Stimulated activated CD8-positive, alpha-beta memory T cell treated with anti-CD3 and anti-CD28 coated beads, Interleukin-2, amount 100 ng/mL, for 1 hour (primary cell): ENCODE results near the gene SCD.
"Not testable (repeated sequence)": the region's sequence is repeated elsewhere in the genome, so short reads cannot be mapped to it uniquely, and the experiment has no call there.

Experiments used
- DNase-seq, 2 donors: peaks; one replicate each; pipeline ENCODE4 v3.0.0-alpha.2; 2020; ENCODE audit warnings: low read depth in 2 of 2

SCD gene

DNA sequence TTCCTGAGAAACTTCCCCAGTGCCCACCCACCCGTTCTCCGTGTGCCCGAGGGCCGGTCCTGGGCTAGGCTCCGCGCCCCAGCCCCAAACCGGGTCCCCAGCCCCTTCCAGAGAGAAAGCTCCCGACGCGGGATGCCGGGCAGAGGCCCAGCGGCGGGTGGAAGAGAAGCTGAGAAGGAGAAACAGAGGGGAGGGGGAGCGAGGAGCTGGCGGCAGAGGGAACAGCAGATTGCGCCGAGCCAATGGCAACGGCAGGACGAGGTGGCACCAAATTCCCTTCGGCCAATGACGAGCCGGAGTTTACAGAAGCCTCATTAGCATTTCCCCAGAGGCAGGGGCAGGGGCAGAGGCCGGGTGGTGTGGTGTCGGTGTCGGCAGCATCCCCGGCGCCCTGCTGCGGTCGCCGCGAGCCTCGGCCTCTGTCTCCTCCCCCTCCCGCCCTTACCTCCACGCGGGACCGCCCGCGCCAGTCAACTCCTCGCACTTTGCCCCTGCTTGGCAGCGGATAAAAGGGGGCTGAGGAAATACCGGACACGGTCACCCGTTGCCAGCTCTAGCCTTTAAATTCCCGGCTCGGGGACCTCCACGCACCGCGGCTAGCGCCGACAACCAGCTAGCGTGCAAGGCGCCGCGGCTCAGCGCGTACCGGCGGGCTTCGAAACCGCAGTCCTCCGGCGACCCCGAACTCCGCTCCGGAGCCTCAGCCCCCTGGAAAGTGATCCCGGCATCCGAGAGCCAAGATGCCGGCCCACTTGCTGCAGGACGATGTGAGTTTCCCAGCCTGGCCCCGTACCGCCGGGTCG, at the start of gene SCD:
TSS of gene SCD (plus strand) at position 469 of the 803 bp plus-strand sequence. CDS start at position 741, 272 bp downstream.
- peak; percentile 49 to 56 for DNase-seq

DNA sequence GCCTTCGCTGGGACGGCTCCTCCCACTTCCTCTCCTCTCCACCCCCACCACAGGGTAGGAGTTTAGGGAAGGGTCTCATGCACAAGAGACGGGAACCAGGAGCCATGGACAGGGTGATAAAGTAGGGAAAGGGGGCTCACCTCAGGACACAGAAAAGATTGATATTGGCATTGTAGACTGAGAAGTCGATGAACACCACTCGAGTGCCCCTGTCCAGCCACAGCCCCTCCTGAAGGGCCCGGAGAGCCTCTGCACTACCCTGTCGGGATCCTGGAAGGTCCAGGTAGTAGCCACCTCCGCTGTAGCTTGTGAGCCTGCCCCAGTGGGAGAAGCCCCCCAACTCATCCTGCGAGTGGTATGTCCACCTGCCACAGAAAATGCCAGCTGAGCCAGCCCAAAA, 49.8 kb upstream of the SCD start:
- DNase-seq, result no peak

DNA sequence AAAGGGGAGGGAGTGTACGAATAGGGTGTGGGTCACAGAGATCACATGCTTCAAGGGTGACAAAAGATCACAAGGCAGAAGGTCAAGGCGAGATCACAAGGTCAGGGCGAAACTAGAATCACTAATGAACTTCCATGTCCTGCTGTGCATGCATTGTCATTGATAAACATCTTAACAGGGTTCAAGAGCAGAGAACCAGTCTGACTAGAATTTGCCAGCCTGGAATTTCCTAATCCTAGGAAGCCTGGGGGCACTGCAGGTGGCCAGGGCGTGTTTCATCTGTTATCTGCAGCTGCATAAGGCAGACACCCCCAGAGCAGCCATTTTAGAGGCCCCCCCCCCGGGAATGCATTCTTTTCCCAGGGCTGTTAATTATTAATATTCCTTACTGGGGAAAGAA, 45.9 kb upstream of the SCD start:
- DNase-seq, result not testable (repeated sequence)

DNA sequence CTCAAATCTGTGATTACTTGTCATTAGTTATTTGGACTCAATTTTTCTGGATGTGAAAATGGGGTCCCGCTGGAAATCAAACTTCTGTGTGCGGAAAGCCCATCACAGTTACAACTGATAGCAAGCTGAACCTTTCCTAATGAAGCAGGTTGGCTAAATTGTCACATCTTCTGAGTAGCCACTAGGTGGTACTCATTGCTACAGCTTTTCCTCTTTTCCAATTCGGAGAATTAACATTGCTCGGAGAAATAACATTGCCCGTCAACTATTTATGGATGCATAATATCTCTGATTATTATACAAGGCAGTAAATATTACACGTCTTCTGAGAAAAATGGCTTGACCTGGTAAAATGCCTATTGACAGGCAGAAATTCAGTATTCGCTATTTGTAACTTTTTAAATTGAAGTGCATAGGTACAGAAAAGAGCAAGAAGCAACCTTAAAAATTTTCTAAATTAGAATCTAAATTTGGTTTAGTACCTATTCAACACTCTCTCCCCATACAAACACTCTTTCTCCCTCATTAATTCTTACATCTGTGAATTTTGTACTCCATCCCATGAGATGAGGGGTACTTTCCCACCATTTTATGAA, 43.2 kb upstream of the SCD start:
- no peak for DNase-seq

DNA sequence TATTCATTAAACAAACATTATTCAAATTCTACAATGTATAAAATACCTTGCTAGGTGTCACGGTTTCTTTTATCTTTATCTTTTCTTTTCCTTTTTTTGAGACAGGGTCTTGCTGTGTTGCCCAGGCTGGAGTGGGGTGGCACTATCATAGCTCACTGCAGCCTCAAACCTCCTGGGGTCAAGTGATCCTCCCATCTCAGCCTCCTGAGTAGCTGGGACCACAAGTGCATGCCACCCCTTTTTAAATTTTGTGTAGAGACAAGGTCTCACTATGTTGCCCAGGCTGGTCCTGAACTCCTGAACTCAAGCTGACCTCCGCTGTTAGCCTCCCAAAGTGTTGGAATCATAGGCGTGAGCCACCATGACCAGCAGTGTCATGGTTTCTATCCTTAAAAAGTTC, 42.6 kb upstream of the SCD start:
- DNase-seq, result no peak

DNA sequence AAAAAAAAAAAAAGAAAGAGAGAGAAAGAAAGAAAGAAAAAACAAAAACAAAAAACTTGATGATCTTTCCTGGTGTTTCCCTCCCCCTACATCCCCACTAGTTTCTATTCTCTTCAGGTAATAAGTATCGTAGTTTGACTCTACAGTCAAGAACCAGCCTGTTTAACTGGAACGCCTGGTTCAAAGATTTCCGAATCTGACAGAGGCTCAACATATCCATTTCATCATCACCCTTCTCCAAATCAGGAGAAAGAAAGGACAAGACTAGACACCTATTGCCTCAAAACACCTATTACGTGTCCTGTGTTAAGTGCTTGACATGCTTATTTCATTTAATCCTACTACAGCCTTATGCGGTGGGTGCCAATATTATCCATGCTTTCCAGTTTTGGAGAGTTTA, 40.2 kb upstream of the SCD start:
- no peak for DNase-seq

DNA sequence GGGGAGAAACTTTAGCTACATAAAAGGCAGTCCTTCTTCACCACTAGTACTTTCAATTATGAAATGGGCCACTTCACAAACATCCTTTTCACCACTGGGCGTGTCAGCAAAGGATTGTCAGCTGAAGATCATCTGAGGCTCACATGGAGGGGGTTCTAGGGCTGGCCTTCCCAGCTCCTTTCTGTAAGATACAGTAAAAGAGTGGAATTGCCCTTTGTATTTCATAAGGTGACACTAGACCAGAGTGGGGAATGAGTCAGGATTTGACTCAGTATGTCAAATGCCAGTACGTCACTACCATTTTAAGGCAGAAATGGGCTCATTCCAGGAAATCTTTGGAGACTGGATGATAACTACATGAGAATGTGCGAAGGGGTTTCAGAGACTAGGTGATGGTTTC, 39.3 kb upstream of the SCD start:
- no peak for DNase-seq

DNA sequence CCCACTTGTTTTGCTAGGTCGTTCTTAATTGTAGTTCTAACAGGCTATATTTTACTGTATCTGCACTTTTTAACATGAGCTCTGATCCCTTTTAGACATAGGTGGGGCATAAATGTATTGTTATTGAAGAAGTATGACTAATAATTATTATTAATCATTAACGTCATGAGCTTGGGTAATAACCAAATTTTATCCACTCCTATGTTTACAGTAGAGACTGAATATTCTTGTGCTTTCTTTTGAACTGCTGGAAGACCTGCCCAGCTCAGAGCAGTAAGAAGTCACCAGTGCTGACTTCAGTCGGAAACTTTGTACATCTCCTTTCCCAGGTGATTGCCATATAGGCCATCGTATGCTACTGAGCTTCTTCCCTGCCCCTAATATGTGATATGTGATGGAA, 35.7 kb upstream of the SCD start:
- DNase-seq, result no peak

DNA sequence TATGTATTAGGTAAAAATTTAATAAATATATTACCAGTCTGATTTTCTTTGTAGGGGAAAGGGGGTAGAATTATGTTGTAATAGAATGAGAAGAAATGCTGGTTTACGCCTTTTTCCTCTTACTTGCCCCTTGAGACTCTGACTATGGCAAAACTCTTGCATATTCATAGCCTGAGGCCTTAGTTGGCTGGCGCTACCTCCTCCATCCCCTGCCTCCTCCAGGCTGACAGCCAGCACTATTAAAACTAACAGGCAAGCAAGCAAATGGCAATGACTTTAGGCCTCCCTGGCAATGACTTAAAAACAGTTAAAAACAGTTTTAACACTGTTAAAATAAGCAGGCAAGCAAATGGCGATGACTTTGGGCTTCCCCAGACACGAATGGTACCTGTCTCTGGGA, 31.4 kb upstream of the SCD start:
- DNase-seq, result no peak

DNA sequence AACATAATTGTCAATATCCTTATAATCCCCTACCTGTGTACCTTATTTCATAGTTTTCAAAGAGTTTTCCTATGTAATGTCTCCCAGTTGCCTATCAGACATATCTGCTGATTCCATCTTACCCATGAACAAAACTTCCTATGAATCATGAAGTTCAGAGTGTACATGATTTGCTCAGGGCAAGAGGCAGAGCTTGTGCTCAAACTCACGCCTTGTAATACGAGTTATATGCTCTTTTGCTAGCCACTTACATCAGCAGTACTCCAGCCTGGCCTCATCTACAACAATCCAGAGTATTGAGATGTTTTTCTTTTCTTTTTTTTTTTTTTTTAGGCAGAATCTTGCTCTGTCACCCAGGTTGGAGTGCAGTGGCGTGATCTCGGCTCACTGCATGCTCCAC, 28.8 kb upstream of the SCD start:
- no peak for DNase-seq

DNA sequence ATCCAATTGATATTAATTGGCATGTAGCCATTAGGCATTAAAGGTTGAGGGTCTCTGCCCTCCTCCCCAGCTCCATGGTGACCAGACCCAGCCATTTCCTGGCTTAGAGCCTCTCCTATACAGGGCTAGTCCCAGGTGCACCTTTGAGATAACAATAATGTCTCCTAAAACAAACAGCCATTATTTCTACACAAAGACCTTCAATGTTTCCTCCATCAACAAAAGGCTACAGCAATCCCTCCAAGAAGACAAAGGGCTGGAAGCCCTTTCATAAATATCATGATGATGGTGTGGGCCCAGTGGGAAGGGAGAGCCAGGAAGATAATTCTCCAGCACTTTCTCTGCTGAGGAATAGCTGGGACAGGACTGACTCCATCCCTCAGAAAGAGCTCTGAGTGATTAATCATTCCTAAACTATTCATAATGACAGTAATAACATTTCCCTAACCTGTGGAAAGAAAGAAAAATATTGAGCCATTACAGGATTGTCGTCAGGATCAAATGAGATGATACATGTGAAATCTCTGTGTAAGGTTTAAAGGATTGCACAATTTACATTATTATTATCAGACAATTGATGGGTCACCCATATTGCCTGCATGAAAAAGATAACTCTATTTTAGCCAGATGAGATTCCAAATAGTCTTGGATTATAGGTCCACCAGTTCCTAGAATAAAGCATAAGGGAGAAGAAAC, 27.2 kb upstream of the SCD start:
- no peak for DNase-seq

DNA sequence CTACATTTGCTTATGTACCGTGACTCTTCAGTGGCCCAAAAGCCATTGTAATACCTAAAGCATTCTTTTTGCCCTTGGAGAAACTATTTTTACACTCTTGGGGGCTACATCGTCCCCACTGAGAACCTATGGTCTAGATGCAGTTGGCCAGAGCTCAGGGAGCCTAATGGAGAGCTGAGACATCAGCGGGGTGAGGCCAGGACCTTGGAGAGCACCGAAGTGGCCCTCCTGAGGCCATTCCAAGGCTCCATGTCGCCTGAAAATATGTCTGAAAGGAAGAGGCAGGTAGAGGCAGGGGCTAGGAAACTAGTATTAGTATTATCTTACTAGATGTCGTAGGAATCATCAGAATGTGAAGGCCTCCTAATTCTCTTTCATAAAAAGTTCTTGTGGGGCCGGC, 21.9 kb upstream of the SCD start:
- no peak for DNase-seq

DNA sequence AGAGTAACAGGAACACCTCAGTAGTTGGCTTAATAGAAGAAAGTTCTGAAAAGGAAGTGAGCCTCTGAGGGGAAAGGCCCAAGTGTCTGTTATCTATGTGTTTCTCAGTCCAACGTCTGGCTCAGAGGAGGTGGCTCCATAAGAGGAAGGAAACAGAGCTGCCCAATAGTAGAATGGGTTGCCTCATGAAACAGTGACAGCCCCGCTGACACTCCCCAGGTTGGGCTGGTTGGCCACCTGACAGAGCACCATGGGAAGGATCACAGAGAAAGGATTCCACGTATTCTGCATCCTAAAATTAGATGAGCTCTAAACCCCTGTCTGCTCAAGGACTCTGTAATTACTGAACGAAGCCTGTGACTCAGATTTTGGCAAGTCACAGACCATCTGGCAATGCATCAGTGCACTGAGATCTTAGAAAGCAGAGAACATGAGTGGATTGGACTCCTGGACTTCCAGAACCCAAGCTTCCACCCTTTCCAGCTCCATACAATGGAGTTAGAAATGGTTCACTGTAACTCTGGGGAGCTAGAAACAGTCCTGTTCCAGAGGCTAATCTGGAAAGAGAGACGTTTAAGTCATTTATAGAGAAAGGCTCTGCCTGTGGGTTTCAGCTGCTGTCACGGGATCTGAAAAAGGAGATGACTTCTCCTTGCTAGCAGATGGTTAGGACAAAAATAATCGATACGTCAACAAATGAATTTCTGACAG, 19.9 kb upstream of the SCD start:
- DNase-seq, result no peak

DNA sequence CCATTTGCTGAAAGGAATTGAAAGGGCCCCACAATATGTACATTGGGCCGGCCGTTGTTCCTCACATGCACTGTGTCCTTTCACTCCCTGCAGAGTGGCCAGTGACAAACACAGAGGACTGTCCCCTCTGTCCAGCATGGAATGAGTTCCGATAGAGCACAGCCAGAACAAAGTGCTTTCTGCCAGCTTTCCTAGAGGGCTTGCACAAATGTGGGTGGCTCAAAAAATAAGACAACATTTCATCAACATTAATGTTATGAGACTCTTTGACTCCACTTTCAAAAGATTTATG, 19.4 kb upstream of the SCD start:
- no peak for DNase-seq

DNA sequence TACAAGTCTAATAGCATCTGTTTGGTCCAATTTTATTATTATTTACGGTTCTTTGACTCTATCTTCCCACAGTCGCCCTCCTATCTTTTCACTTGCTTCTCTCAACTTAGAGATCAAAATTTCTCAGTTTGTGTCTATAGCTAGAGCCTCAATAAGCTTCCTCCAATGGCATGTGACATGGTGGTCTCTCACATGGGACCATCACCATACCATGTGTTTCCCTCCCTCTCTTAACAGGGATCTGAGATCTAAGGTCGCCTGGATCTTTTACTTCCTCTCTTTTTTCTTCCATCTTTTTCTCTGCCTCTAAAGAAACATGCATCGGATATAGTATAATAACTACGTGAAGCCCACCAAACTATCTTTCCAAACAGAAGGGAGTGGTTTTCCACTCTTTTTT, 18.8 kb upstream of the SCD start:
- DNase-seq, result no peak

DNA sequence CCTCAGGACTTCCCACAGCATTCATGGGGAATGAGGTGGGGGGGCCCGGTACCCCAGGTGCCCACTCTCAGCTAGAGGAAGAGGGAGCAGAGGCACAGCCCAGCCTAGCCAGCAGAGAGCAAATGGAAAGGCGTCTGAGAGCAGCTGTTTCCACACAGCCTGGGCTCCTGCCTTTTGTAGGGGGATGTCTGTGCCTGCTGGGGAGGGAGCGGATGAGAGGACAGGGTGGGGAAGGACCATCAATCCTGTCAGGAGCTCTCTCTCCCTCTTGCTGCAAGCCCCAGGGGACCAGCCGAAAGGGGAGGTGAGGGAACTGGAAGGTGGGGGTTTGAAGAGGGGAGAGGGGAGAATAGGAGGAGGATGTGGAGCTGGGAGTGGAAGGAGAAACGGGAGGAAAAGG, 17.0 kb upstream of the SCD start, which contains the start of gene PKD2L1:
TSS of gene PKD2L1 (minus strand) at position 150 of the 400 bp plus-strand sequence. CDS start at position 25, 125 bp downstream.
- no peak for DNase-seq

DNA sequence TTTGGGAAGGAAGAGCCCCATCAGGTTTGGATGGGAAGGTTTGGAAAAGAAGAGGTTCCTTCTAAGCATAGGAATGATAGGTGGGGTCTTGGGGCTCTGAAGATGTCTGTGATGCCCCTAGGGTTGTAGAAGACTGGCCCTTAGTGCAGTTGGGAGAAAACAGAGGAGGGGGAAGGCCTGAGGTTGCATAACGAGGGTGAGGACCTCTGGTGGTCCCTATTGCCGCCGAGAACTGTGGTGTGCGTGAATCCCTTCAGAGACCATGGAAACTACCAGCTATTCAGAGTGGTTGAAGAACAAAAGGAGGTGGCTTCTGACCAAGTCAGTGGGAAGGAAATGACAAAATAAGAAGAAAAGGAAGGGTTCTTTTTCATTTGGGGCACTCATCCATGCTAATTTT, 13.9 kb upstream of the SCD start:
- DNase-seq, result no peak

DNA sequence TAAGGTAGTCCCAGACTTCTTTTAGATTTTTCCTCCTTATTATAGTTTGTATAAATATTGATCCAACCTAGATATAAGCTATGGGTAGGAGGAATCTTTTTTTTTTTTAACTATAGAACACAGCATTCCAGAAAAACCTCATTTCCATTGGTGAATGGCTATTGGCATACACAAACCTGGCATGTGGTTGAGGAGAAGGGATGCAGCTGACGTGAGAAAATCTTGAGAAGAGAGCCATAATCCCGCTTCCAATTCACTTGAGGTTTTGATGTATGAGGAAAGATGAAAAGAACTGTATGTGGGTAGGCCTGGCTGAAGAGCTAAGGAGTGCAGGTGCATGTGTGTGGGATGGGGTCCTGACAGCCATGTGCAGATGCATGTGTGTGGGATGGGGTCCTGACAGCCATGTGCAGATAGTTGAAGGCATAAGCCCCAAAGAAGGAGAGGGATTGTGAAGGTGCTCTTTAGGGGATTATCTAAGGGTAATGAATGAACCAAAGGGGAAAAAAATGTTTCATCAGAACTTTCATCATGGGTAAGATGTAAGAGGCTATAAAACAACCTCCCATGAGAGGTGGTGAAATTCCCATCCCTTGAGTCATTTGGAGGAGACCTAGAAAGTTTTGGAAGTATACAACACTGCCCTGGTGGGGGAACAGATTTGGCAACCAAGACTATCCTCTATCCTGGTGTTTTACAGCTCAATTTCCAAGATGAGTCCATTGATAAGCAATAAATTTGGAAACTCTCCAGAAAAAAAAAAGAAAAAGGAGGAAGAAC, 13.2 kb upstream of the SCD start:
- no peak for DNase-seq

DNA sequence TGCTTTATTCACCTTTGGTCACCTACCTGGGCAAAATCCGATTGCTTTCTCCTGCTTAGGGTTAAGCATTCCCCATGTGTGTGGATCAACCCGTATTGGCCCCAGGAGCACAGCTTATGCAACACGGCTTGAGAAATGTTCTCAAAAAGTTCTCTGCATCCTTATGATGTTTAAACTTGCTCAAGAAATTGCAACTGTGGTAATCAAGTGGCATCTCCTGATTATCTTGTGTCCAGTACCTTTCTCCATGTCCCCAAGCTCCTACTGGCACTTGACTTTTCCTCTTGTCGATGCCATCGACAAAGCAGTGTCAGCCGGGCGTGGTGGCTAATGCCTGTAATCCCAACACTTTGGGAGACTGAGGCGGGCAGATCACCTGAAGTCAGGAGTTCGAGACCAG, 12.3 kb upstream of the SCD start:
- DNase-seq, result no peak

DNA sequence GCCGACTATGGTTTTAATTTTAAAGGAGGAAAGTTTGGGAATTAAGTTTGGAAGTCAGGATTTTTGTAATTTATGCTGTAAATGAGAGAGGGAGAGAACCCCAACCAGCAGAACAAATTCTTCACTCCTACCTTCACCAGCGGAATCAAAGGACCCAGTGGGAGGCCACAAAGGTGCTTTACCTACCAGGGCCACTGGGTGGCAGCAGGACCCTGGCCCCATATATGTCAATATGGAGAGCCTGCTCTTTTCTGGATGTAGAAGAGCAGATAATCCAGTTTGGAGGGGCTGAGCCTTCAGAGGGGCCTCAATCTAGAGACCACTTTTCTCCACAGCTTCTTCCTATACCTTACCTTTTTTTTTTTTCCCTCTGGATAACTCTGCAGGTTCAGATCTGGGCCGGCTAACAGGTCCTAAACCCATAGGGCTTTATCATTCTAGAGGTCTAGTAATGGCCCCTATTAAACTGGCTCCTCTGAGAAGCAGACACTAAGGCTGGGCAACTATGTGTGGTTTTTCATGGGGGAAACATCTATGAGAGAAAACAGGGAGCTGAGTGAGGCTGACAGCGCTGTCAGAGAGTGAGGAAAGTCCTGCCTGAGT, 8.5 kb upstream of the SCD start:
- peak; percentile 59 to 68 for DNase-seq

DNA sequence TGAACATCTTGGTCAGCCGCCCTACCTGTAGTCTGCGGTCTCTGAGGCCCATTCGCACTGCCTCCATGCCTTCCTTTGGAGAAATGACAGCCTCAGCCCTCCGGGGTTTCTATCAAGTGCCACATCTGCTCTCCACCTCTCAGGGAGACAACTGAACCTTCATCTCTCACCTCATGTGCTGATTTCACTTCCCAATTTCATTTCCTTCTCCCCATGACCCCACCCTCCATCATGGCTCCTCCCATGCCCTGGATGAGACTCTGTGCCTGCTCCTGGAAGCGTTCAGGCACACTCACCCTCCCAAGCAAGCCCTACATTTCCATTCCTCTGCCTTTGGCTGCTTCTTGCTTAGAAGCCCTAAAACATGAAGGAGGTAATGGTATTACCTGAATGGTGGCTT, 7.8 kb upstream of the SCD start:
- DNase-seq, result no peak
